ENCODE results near the gene ACSL3. TPM values are rescaled to one million over a fixed set of nuclear protein-coding genes. Genes with fewer than 3 reads are reported as not detected.

The ACSL3 gene
- total RNA-seq, 1 donor from 2014 or later = 56.7 TPM

DNA sequence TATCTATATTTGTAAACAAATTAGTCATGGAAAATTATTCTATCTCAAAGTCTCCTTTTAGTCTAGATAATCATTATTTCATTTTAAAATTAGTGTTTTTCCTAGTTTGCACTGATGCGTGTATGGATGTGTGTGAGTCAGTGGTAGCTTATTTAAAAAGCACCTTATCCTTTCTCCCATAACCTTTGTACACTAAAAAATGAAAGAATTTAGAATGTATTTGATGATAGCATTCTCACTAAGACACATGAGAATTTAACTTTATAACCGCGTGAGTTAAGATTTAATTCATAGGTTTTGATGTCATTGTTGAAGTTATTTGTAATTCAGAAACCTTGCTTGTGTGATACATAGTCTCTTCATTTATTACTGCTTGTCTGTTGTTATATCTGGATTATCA, 81.7 kb downstream of the ACSL3 start:
- DNase-seq = no peak

- DNase-seq = no peak
Observed at GRCh38 chr2:222942977-222943376, 82.1 kb downstream of the ACSL3 start.

GRCh38 chr2:222943820-222944219, 83.0 kb downstream of the ACSL3 start:
- DNase-seq = no peak

- no peak for DNase-seq
Observed at GRCh38 chr2:222944552-222944951, 83.7 kb downstream of the ACSL3 start.

GRCh38 chr2:222944971-222945740, 84.3 kb downstream of the ACSL3 start:
- DNase-seq = no peak

DNA sequence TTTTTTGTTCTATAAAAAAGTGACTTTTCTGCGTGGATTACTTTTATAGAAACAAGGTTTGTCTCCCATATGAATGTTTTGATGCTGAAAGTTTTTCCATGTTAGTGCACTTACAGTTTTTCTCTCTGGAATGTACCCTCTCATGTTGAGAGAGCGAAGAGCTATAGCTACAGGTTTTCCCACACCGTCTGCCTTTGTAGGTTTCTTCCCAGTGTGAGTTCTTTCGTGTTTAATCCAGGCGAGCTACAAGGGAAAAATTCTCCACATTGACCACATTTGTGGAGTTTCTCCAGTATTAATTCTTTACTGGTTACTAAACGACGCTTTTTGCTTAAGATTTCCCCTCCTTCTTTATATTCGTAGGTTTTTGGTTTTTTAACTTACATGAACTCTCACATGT, 85.1 kb downstream of the ACSL3 start:
- DNase-seq = no peak

DNA sequence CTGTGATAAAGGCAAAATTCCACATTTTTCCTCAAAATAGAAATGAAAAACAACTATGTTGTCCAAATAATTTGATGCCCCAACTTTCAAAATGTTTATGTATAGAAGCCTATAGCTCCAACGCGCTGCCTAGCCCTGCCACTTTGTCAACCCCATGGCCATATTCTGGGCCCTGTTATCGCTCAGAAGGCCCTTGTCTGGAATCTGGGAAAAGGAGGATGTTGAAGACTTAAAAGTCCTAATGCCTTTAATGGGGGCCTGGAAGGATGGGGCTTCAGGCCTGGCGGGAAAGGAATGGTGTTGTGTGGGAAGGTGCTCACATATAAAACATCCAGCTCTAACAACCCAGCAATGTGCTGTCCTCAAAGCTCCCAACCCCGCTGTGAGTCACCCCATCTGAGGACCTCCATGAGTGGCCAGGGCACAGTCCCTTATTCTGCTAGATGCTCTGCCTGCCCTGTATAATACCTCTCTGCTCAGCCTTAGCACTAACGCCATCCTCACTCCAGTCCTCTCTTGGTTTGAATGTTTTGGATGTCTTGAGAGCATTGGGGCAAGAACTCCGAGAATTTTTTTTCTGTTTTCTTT, 86.0 kb downstream of the ACSL3 start:
- no peak for DNase-seq

- DNase-seq = no peak
Observed at GRCh38 chr2:222949073-222949472, 88.2 kb downstream of the ACSL3 start.

GRCh38 chr2:222949690-222950323, 89.0 kb downstream of the ACSL3 start:
- no peak for DNase-seq

DNA sequence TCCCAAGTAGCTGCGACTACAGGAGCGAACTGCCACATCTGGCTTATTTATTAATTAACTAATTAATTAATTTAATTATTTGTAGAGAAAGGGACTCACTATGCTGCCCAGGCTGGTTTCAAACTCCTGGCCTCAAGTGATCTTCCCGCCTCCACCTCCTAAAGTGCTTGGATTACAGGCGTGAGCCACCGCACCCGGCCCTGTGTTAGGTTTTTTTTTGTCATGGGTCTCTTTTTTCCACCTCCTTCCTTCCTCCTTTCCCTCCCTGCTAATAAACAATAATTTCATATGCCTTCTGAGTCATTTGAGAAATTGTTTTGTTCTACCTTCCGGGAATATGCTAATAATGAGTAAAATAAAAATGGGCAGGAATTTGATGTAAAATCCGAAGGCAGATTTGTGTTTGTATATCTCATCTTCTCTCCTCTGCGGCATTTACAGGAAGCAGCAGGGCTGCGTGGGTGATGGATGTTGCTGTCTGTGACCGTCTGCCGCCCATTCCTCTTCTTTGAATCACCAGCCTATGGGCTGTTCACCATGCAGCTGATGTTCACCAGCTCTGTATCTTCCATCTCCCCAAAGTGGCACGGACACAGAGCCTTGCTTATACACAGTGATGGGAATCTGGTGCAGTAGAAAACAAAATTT, 89.9 kb downstream of the ACSL3 start:
- DNase-seq = no peak

GRCh38 chr2:222952204-222952603, 91.4 kb downstream of the ACSL3 start:
- no peak for DNase-seq

DNA sequence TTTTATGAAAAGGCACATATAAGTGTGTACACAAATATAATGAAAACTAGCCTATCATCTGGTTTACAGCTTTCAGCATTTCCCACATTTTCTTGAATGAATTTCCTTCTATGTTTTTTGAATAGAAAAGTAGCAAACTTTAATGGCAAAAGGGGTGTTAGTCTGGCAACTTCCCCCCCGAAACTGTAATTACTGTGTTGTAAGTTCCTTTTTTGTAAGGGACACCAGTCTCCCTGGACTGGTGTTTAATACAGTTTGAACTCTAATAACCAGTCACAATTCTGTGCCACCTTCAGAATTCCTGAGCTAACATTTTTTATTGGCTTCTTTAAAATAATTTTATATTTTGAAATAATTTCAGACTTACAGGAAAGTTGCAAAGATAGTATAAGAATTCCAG, 94.2 kb downstream of the ACSL3 start:
- no peak for DNase-seq

GRCh38 chr2:222959358-222959757, 98.5 kb downstream of the ACSL3 start:
- DNase-seq = no peak

- DNase-seq = no peak
Observed at GRCh38 chr2:222960126-222960525, 99.3 kb downstream of the ACSL3 start.

- DNase-seq = no peak
Observed at GRCh38 chr2:222963641-222964040, 102.8 kb downstream of the ACSL3 start.

DNA sequence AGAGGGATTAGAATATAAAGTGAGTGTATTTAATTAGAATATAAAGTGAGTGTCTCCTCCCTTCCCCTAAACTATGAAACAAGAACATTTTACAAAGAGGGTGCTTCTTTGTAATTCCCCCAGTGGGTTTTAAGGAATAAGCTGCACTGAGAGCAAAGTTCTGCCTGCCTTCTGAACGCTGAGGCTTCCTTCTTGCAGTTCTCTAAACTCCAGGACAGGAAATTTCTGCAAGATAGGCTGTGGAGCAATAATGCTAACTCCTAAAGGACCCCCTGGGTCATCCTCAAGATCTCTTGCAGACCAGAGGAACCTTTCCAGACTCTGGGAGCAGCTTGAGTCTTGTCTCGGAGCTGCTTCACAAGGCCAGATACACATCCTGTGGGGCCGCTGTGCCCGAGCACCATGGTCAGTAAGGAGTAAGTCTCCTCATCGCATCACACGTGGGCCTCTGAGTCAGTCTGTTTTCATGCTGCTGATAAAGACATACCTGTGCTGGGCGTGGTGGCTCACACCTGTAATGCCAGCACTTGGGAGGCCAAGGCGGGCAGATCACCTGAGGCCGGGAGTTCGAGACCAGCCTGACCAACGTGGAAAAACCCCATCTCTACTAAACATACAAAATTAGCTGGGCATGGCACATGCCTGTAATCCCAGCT, 103.7 kb downstream of the ACSL3 start:
- no peak for DNase-seq

DNA sequence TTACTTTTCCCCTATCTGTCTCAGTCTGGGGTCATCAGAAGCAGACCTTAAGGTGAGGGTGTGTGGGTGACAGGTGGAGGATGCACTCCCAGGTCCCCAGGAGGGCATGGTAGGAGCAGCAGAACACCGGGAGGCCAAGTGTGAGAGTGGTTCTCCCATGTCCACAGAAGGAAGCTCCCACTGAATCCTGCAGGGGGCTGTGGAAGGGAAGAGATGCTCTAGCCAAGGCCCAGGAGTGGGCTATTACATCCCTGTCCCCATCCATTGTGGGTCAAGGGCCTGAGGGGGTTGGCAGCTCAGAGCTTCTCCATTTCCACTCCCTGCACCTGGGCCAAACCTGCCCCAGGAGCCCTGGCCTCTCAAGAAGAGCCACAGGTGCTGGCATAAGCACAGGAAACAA, 104.7 kb downstream of the ACSL3 start:
- no peak for DNase-seq

- DNase-seq = no peak
Observed at GRCh38 chr2:222968550-222969155, 107.8 kb downstream of the ACSL3 start.

DNA sequence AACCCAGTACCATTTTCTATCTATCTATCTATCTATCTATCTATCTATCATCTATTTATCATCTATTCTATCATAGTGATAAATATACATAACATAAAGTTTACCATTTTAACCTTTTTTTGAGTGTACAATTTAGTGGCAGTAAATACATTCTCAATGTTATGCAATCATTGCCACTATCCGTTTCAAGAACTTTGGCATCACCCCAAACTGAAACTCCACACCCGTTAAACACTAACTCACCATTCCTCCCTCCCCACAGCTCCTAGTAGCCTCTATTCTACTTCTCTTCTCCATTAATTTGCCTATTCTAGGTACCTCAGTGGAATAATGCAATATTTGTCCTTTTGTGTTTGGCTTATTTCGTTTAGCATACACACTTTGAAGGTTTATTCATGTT, 108.7 kb downstream of the ACSL3 start:
- DNase-seq = no peak

DNA sequence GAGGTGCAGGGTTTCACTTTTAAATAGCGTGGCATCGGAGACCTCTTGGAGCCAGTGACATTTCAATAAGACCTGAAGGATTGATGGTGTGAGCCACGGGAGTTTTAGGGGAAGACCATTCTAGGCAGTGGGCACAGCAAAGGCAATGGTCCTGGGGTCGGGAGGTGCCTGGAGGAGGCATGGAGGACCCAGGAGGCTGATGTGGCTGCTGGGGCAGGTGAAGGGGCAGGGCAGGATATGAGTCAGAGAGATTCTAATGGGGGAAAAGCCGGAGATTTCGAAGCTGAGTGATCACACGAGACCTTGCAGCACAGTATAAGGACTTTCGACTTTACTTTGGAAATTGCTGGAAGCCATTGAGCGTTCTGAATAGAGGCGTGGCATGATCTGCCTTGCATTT, 111.6 kb downstream of the ACSL3 start:
- DNase-seq = no peak

GRCh38 chr2:222973237-222973636, 112.4 kb downstream of the ACSL3 start:
- DNase-seq = no peak

GRCh38 chr2:222973733-222974132, 112.9 kb downstream of the ACSL3 start:
- DNase-seq = no peak
